B cell (primary cell): ENCODE measurements around the gene TACO1. TPM values are rescaled to one million over a fixed set of nuclear protein-coding genes. Genes with fewer than 3 reads are reported as not detected.

Experiments used
- ATAC-seq: fragments of 200-7000 bp; cut with Tn5 transposase; one replicate; pipeline ENCODE4 v1.10.0; 2021; ENCODE audit warnings: low read depth, mild to moderate bottlenecking, moderate number of reproducible peaks, moderate library complexity
- CTCF ChIA-PET: fragments of 350-600 bp; sonication (Branson Sonifier 250); formaldehyde crosslinking; loops from one replicate; lab custom pipeline; 2021; ENCODE audit warnings: antibody characterized with exemption, inconsistent platforms; lab: Charles Lee
- POLR2A ChIA-PET: fragments of 350-600 bp; sonication (Branson Sonifier 250); formaldehyde crosslinking; loops from one replicate; lab custom pipeline; 2021; ENCODE audit warnings: antibody characterized with exemption; lab: Charles Lee
- DNase-seq: peaks from one replicate; pipeline ENCODE4 v3.0.0; 2013
- H2AFZ ChIP-seq: 2 replicates; pipeline ENCODE4 v1.6.1; 2012; ENCODE audit warnings: mild to moderate bottlenecking, low read depth, low read length; ENCODE audit not compliant: insufficient read depth, poor library complexity, severe bottlenecking
- H3K27ac ChIP-seq, 2 donors: 1 replicate in 1 of 2; 2 replicates in 1 of 2; pipeline ENCODE4 v1.5.1; 2012 to 2013; ENCODE audit warnings: low read length in 2 of 2, mild to moderate bottlenecking in 2 of 2, moderate library complexity in 1 of 2
- H3K27me3 ChIP-seq, 4 experiments: fragments of 200-600 bp in 1 of 4; sonication (generic) in 1 of 4; replicated peaks in 1 of 4; 1 replicate in 2 of 4; 2 replicates in 2 of 4; pipeline versions ENCODE4 v1.6.1 to v1.7.0; 2013 to 2016; ENCODE audit warnings: low read length in 3 of 4, mild to moderate bottlenecking in 2 of 4, mixed read lengths in 1 of 4, moderate library complexity in 1 of 4; ENCODE audit not compliant: insufficient read depth in 4 of 4, control insufficient read depth in 3 of 4; ENCODE audit errors: control extremely low read depth in 1 of 4
- H3K36me3 ChIP-seq, 2 experiments: replicated peaks in 1 of 2; 1 replicate in 1 of 2; 2 replicates in 1 of 2; pipeline versions ENCODE4 v1.6.1 to v1.7.1; 2013; ENCODE audit warnings: low read length in 1 of 2; ENCODE audit not compliant: insufficient read depth in 2 of 2, control insufficient read depth in 1 of 2; ENCODE audit errors: control extremely low read depth in 1 of 2, extremely low read depth in 1 of 2
- H3K4me1 ChIP-seq, 2 donors: fragments of 200-600 bp in 1 of 2; sonication (generic) in 1 of 2; 1 replicate in 1 of 2; 2 replicates in 1 of 2; pipeline versions ENCODE4 v1.5.1 to v1.6.1; 2013 to 2017; ENCODE audit warnings: low read length in 2 of 2; ENCODE audit not compliant: control insufficient read depth in 2 of 2, insufficient read depth in 2 of 2
- H3K4me2 ChIP-seq: replicated peaks from 2 replicates; pipeline ENCODE3; 2012; ENCODE audit warnings: mild to moderate bottlenecking, low read depth, low read length; ENCODE audit not compliant: poor library complexity, severe bottlenecking
- H3K4me3 ChIP-seq, 5 experiments: fragments of 200-600 bp in 1 of 5; sonication (generic) in 1 of 5; 1 replicate in 3 of 5; 2 replicates in 2 of 5; pipeline versions ENCODE4 v1.5.1 to v1.7.0; 2011 to 2016; ENCODE audit warnings: low read length in 4 of 5, mild to moderate bottlenecking in 4 of 5, low read depth in 2 of 5, control low read depth in 1 of 5, moderate library complexity in 1 of 5; ENCODE audit not compliant: insufficient read depth in 1 of 5; ENCODE audit errors: control extremely low read depth in 1 of 5, extremely low read depth in 1 of 5
- H3K79me2 ChIP-seq: fragments of 200-600 bp; sonication (generic); one replicate; pipeline ENCODE4 v1.6.0; 2016; ENCODE audit warnings: low read length; ENCODE audit not compliant: control insufficient read depth, insufficient read depth
- H3K9ac ChIP-seq: fragments of 200-600 bp; sonication (generic); 2 replicates; pipeline ENCODE4 v1.6.1; 2017; ENCODE audit warnings: mild to moderate bottlenecking, low read length, moderate library complexity
- H3K9me3 ChIP-seq, 3 donors: one replicate each; pipeline versions ENCODE4 v1.6.1 to v1.7.1; 2013; ENCODE audit warnings: low read length in 2 of 3; ENCODE audit not compliant: control insufficient read depth in 2 of 3, insufficient read depth in 1 of 3; ENCODE audit errors: control extremely low read depth in 1 of 3
- H4K20me1 ChIP-seq: 2 replicates; pipeline ENCODE4 v1.6.0; 2012; ENCODE audit warnings: mild to moderate bottlenecking, low read length; ENCODE audit not compliant: insufficient read depth, control insufficient read depth, poor library complexity, severe bottlenecking
- H3K27ac Mint-ChIP-seq: one replicate; pipeline ENCODE4 v1.8.0; 2021; ENCODE audit warnings: mixed read lengths
- H3K27me3 Mint-ChIP-seq: one replicate; pipeline ENCODE4 v1.8.0; 2021; ENCODE audit warnings: mixed read lengths
- H3K4me1 Mint-ChIP-seq: one replicate; pipeline ENCODE4 v1.8.0; 2021; ENCODE audit warnings: mixed read lengths
- H3K4me3 Mint-ChIP-seq: one replicate; pipeline ENCODE4 v1.8.0; 2021; ENCODE audit warnings: mixed read lengths
- H3K9me3 Mint-ChIP-seq: one replicate; pipeline ENCODE4 v1.8.0; 2022; ENCODE audit warnings: mixed read lengths; ENCODE audit not compliant: insufficient read depth
- EZH2 ChIP-seq: IDR thresholded peaks from 2 replicates; pipeline ENCODE4 v1.6.1; 2012; ENCODE audit warnings: borderline replicate concordance, low read depth, mild to moderate bottlenecking, moderate library complexity, low read length; ENCODE audit not compliant: insufficient read depth, poor library complexity, severe bottlenecking
- WGBS: methylation state at CpG from one replicate; pipeline ENCODE4 v1.1.5; 2013; ENCODE audit warnings: missing lambda C conversion rate; ENCODE audit not compliant: insufficient coverage; 5-methylcytosine and 5-hydroxymethylcytosine counted together
- intact Hi-C: fragments of 100-400 bp; cut with micrococcal nuclease; formaldehyde crosslinking; loops from one replicate; pipeline ENCODE4 v1.10.0; 2022
- polyA plus RNA-seq: library from polyadenylated mRNA; depleted of rRNA; stranded (reverse); fragments of >200 nt; gene quantifications from 2 replicates; pipeline ENCODE4 v1.2.3, GENCODE V29; 2012
- total RNA-seq, 2 donors: library from RNA; stranded (reverse); fragments of 120-200 nt in 1 of 2; gene quantifications; 1 replicate in 1 of 2; 2 replicates in 1 of 2; pipeline versions ENCODE4 v1.2.3 to v1.2.4, GENCODE V29; 2013 to 2022
- TF ChIP-seq, protein P1 (sequence below): fragments of 200-600 bp; IDR thresholded peaks from one replicate; pipeline ENCODE4 v1.8.0; 2022; ENCODE audit warnings: antibody characterized with exemption, mild to moderate bottlenecking

TACO1 gene
- total and polyA plus RNA-seq, 2 donors (not counting 1 experiment from before 2014, with no cell fraction given) = 9.7 to 17.2 TPM

- CTCF ChIA-PET = interaction anchor here (0.8 to 1.4 kb wide), 4 partner anchors 19 to 64 kb away, joined by 3 to 4 read pairs (median 3); no protein-coding TSS in a partner anchor
These were observed 45.8 kb downstream of the TACO1 start for GRCh38 chr17:63646488-63646806.

DNA sequence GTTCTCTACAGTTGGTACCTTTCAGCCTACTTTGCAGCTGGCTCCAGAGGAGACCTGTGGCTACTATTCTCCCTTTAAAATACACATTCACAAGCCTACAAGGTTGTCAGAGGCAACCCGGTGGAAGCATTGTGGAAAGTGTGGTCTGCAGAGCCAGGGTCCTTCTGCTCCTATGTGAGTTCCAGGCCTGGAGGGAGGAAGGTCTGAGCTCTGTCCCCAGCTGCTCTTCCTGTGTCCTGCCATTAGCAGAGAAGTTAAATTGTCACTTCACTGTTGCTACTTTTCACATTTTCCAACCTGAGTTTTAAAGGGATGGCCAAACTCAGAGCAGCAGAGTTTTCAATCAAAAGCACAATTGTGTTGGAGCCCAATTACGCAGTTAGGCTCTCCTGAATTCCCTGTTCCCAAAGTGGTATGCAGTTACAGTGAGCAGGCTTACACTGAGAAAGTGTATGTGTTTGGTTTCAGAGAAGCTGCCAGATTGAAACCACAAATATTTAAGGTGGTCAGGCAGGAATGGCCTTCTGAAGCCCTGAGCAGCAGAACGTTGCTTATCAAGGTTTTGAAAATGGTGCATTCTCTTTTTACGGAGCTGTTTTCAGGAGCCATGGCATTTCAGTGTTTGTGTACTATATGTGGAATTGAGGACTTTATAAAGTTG, 46.5 kb downstream of the TACO1 start:
- POLR2A ChIA-PET = interaction anchor here (1.1 kb wide), 1 partner anchor 51 kb away, joined by 3 read pairs; no protein-coding TSS in a partner anchor
- TF ChIP-seq EZH2 = no peak
- TF ChIP-seq, protein P1, sequence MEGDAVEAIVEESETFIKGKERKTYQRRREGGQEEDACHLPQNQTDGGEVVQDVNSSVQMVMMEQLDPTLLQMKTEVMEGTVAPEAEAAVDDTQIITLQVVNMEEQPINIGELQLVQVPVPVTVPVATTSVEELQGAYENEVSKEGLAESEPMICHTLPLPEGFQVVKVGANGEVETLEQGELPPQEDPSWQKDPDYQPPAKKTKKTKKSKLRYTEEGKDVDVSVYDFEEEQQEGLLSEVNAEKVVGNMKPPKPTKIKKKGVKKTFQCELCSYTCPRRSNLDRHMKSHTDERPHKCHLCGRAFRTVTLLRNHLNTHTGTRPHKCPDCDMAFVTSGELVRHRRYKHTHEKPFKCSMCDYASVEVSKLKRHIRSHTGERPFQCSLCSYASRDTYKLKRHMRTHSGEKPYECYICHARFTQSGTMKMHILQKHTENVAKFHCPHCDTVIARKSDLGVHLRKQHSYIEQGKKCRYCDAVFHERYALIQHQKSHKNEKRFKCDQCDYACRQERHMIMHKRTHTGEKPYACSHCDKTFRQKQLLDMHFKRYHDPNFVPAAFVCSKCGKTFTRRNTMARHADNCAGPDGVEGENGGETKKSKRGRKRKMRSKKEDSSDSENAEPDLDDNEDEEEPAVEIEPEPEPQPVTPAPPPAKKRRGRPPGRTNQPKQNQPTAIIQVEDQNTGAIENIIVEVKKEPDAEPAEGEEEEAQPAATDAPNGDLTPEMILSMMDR = no peak
- H3K4me3 ChIP-seq = no peak overlapping the region
- H3K36me3 ChIP-seq = peaks cover 2 to 15% of the 10 kb centered on the region in 2 experiments
- DNase-seq (no peak), ATAC-seq (no peak)
- H3K27me3 ChIP-seq = no peaks in the 10 kb centered on the region
- no peaks in the 10 kb centered on the region for H4K20me1 ChIP-seq
- peak overlapping the region in 1 of 2 donors; percentile 85 for H3K27ac ChIP-seq
- Mint-ChIP-seq H3K4me3 (no peak overlapping the region), H3K27ac (peak overlapping the region; percentile 3), H3K4me1 (peaks cover 35% of the 10 kb centered on the region), H3K27me3 (no peaks in the 10 kb centered on the region), H3K9me3 (no peaks in the 10 kb centered on the region)
- H3K9ac ChIP-seq = no peak overlapping the region
- H3K79me2 ChIP-seq = peaks cover 15% of the 10 kb centered on the region
- H3K9me3 ChIP-seq = no peaks in the 10 kb centered on the region
- peak overlapping the region; percentile 52 for H3K4me2 ChIP-seq
- H2AFZ ChIP-seq = no peak overlapping the region
- intact Hi-C loops = no loop called here
- WGBS = 94% methylated on average over 3 of the region's 4 CpGs
- H3K4me1 ChIP-seq = peaks cover 29 to 33% of the 10 kb centered on the region in 2 donors
- CTCF ChIA-PET = interaction anchor here (1.0 to 1.4 kb wide), 4 partner anchors 19 to 63 kb away, joined by 3 to 4 read pairs (median 3); no protein-coding TSS in a partner anchor

More at GRCh38 chr17:63646488-63646806, 45.8 kb downstream of the TACO1 start:
- peak overlapping the region; percentile 8 for H3K9ac ChIP-seq
- H3K4me2 ChIP-seq = peak overlapping the region; percentile 52
- Mint-ChIP-seq H3K27me3 (no peaks in the 10 kb centered on the region), H3K9me3 (no peaks in the 10 kb centered on the region), H3K4me3 (peak overlapping the region; percentile 70), H3K27ac (peak overlapping the region; percentile 82), H3K4me1 (peaks cover 38% of the 10 kb centered on the region)
- H3K36me3 ChIP-seq = peaks cover 2 to 12% of the 10 kb centered on the region in 2 experiments
- POLR2A ChIA-PET = interaction anchor here (1.0 to 1.1 kb wide), 2 partner anchors 23 to 52 kb away, joined by 3 to 4 read pairs; no protein-coding TSS in a partner anchor
- TF ChIP-seq EZH2 = no peak
- TF ChIP-seq, protein P1 = no peak
- no peaks in the 10 kb centered on the region for H3K9me3 ChIP-seq
- no CpG with 5 or more reads among the region's 1 CpG for WGBS
- peak; percentile 84 for ATAC-seq
- H3K4me3 ChIP-seq = no peak overlapping the region
- H3K79me2 ChIP-seq = peaks cover 15% of the 10 kb centered on the region
- no peaks in the 10 kb centered on the region for H4K20me1 ChIP-seq
- intact Hi-C loops = no loop called here
- H3K27me3 ChIP-seq = no peaks in the 10 kb centered on the region
- H2AFZ ChIP-seq = peak overlapping the region; percentile 20
- peak overlapping the region; percentile 46 to 85 for H3K27ac ChIP-seq
- H3K4me1 ChIP-seq = peaks cover 29 to 37% of the 10 kb centered on the region in 2 donors
- peak; percentile 73 for DNase-seq
